Measurements from ENCODE around the gene LCORL. TPM values are rescaled to one million over a fixed set of nuclear protein-coding genes. Genes with fewer than 3 reads are reported as not detected.
"Not testable (repeated sequence)": the region's sequence is repeated elsewhere in the genome, so short reads cannot be mapped to it uniquely, and the experiment has no call there.

Gene LCORL
- total RNA-seq, 1 experiment from 2014 or later, result 13.7 TPM

DNA sequence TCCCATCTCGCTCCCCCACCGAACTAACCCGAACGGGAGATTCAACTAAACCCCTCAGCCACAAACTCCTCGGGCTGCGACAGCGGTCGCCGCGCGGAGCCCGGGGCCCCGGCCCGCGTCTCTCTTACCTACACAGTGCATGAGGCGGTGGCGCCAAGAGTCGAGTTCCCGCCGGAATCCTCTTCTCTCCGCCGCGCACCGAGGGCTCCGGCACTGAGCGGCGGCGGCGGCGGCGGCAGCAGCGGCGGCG lies 160 bp downstream of the LCORL start:
- in situ Hi-C loops (cut with HindIII; ENCODE audit: low sequenced_read_pairs), result no loop called here

DNA sequence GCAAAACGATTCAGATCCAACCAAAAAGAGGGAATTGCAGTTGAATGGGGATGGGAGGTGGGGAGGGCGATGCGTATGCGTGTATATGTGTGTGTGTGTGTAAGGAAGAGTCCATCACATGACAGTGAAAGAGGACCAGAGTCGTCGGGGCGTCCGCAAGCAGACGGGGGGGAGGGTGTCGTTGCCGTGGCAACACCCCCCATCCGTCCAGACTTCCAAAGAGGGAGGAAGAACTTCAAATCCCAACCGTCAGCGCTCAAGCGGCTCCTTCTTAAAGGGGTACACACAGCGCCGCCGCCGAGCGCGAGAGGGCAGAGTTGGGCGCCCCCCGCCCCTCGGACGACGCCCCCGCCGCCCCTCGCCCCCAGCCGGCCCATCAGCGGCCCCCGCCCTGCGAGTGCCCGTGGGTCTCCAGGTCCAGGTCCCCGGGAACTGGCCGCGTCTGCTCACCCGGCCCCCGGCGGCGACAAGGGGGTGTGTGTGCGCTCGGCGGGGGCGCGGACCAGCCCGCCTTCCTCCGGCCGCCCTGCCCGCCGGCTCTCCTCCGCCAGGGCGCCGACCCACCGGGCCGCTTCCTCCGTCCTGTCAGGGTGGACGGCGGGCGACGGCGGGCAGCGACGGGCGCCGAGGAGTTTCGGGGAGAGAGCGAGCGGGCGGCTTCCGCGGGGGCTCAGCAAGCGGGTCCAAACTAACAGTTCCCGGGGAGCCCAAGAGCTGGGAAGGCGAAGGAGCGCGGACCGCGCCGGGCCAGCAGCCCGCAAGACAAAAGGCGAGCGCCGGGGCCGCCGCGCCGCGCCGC lies 685 bp downstream of the LCORL start:
- DNase-seq (ENCODE audit: low spot score), result peak; percentile 77
- in situ Hi-C loops (cut with HindIII; ENCODE audit: low sequenced_read_pairs), result no loop called here

More for the DNA sequence above, 160 bp downstream of the LCORL start:
- no peak for DNase-seq (ENCODE audit: low spot score)

DNA sequence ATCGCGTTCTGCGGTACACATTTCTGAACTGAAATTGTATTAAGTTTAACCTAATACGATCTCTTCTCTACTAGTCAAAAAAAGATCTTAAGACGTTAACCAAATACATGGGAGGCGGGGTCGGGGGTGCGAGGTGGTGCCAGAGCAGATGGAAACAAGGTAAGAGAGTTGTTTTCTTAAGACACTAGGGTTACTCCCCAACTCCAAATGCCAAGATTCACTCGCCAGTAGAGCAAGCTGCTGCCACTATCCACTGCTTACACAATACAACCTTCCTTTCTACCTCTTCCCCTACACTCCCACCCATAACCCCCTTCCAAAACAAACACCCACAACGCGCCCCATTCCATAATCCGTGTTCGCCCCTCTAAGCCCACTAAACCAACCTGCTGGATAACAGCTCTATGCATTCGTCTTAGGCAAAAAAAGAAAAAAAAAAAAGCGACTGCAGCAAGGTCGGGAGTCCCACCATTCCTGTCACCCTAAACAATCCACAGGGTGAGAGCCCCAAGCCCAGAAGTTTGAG lies 1.3 kb downstream of the LCORL start:
- in situ Hi-C loops (cut with HindIII; ENCODE audit: low sequenced_read_pairs), result no loop called here
- peak; percentile 32 for DNase-seq (ENCODE audit: low spot score)

DNA sequence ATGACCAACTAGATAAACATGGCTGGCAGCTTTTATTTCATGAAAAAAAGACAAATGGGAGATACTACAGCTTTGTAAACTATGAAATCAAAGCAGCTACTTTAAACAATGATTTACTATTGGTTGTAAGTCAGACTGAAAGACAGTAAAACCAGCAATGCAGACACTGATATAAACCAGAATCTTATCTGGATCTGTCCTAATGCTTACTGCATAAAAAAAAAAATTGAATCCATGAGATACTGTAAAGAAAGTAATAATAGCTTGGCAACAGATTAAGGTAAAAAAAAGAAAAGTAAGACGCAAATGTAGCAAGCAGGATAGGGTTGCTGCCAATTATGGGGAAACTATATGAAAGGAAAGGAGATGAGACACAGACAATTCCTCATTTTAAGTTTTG lies 7.3 kb downstream of the LCORL start:
- no peak for DNase-seq (ENCODE audit: low spot score)
- in situ Hi-C loops (cut with HindIII; ENCODE audit: low sequenced_read_pairs), result no loop called here

DNA sequence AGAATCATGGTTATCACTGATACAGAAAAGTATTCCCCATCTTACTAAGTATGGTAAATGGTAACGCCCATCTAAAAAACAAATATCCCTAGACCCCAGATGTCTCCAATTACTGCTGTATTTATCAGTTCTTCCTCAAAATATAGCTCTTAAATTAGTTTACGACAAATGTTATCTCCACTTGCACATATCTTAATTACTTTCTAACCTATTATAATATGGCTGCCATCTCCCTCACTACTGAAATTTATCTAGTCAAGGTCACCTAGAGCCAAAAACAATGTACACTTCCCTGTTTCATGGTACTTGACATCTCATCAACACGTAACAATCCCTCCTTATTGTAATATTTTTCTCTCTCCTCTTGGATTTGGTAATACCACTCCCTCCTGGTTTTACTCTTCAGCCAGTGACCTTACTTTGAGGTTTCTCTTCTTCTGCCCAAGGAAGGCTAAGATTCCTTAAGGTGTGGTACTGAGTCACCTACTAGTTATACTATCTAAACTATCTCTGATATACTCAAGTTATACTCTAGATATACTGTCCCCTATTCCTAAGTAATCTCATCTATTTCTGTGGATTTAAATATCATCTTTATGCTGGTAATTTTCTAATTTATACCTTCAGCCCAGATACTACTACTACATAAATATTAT lies 8.6 kb downstream of the LCORL start:
- DNase-seq (ENCODE audit: low spot score), result no peak
- in situ Hi-C loops (cut with HindIII; ENCODE audit: low sequenced_read_pairs), result no loop called here

DNA sequence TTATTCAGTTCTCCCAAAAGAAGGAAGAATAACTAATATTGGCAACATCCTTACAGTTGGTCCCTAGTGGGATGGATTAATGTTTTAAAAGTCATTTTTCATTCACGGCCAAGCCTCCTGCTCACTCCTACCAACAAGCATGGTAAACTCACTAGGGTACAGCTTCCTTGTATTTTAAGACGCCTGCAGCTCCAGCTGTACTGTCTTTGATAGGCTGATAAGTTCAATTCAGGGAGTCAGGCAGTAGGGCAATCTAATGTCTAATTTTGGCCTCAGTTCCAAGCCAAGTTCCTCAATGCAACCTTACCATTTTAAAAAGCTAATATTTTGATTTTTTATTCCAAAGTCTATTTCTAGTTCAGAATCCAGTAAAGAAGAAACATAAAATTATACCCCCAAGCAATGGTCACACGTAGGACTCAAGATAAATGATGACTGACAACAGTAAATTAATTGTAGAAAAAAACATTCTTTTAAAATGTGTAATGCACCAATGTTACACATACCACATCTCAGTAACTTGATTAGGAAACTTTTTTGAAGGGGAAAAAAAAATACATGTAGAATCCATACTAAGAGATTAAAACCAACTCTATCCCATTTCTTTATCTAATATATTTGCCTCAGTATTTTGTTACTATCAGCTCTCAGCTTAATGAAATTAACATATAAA lies 9.3 kb downstream of the LCORL start:
- no peak for DNase-seq (ENCODE audit: low spot score)
- in situ Hi-C loops (cut with HindIII; ENCODE audit: low sequenced_read_pairs), result no loop called here

DNA sequence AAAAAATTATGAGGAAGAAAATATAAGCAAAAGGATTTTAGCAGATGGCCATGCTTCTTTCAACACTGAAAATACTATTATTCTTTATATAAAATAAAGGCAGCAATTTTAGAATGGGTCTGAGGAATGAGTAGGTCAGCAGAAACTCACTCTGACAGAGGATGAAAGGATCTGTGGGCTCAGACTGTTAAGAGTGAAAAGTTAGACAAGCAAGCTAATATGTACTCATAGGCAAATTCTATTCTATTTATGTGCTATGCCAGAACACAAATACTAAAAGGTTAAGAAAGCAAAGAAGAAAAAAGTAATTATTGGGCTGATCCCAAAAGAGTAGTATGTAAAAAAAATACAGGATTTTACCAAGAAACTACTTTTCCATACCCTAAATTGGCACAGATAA lies 13.9 kb downstream of the LCORL start:
- DNase-seq (ENCODE audit: low spot score), result no peak
- in situ Hi-C loops (cut with HindIII; ENCODE audit: low sequenced_read_pairs), result no loop called here

DNA sequence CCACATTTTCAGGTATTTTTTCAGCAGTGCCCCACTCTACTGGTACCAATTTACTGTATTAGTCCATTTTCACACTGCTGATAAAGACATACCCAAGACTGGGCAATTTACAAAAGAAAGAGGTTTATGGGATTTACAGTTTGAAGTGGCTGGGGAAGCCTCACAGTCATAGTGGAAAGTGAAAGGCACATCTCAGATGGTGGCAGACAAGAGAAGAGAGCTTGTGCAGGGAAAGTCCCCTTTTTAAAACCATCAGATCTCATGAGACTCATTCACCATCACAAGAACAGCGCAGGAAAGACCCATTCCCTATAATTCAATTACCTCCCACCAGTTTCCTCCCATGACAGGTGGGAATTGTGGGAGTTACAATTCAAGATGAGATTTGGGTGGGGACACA lies 15.1 kb downstream of the LCORL start:
- DNase-seq (ENCODE audit: low spot score); in situ Hi-C loops (cut with HindIII; ENCODE audit: low sequenced_read_pairs): not testable (repeated sequence)

DNA sequence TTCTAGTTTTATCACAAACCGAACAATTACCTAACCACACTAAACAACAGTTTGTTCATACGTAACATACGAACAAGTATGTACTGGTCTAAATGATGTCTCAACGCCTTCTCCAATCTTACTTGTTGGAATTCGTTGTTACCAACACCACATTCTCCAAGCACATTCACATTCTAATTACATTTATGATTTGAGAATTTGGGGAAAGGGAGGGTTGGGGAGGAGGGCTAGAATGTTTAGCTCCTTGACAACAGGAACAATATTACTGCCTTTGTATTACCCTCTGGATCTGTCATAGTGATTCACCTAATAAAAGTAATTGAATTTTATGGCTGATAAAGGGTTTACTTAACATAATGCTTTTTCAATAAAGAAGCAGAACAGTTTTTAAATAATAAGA lies 24.4 kb downstream of the LCORL start:
- in situ Hi-C loops (cut with HindIII; ENCODE audit: low sequenced_read_pairs), result no loop called here
- DNase-seq (ENCODE audit: low spot score), result no peak

DNA sequence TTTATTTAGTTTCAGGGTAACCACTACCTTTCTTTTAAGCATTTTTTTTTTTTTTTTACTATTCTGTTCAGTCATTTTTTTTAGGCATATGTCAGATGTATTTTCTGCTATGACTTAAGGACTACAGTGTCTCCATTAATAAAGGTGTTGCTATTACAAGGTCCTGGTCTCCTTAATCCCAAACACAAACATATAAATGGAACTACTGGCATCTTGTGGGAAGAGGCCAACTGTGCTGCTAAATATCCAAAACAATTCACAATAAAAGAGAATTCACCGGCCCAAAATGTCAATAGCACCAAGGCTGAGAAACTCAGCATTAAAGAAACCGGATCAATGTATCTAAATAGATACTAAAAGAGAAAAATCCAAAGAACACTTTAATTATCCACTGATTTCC lies 26.4 kb downstream of the LCORL start:
- in situ Hi-C loops (cut with HindIII; ENCODE audit: low sequenced_read_pairs), result no loop called here
- DNase-seq (ENCODE audit: low spot score), result no peak

DNA sequence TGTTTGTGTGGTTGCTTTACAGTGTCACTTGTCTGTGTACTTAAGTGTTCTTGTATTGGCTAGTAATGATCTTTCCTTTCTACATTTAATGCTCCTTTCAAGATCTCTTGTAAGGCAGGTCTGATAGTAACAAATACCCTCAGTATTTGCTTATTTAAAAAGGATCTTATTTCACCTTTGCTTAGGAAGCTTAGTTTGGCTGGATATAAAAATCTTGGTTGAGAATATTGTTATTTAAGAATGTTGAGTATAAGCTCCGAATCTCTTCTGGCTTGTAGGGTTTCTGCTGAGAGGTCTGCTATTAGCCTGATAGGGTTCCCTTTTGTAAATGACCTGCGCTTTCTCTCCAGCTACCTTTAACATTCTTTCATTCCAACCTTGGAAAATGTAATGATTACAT lies 35.7 kb downstream of the LCORL start:
- no peak for DNase-seq (ENCODE audit: low spot score)
- in situ Hi-C loops (cut with HindIII; ENCODE audit: low sequenced_read_pairs), result no loop called here

DNA sequence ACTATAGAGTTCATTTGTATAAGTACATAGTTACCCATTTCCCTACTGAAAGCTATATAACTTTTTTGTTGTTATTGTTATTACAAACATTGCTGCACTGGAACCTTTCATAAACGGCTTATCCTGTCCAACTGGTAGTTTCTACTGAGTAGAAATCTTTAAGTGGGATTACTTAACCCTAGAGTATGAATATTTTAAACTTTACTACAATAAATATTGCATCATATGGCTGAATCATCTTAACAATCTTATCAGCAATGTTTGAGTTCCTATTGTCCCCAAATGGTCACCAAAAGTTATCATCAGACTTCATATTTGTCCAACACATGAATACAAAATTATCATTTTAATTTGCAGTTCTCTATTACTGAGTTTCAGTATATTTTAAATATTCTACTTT lies 40.5 kb downstream of the LCORL start:
- in situ Hi-C loops (cut with HindIII; ENCODE audit: low sequenced_read_pairs), result no loop called here
- no peak for DNase-seq (ENCODE audit: low spot score)

DNA sequence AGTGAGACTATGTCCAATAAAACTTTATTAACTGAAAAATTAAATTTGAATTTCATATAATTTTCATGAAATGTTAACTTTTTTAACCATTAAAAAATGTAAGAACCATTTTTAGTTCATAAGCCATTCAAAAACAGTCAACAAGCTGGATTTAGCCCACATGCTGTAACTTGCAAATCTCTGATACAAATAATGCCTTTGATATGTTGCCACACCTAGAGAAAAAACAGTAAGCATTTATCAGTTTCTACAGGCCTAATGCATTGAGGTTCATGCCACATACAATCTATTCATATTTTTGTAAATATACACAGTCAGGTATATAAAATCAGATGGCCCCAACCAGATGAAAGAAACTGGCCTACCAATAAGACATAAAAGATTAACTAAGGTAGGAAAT lies 52.8 kb downstream of the LCORL start:
- no peak for DNase-seq (ENCODE audit: low spot score)
- in situ Hi-C loops (cut with HindIII; ENCODE audit: low sequenced_read_pairs), result no loop called here

DNA sequence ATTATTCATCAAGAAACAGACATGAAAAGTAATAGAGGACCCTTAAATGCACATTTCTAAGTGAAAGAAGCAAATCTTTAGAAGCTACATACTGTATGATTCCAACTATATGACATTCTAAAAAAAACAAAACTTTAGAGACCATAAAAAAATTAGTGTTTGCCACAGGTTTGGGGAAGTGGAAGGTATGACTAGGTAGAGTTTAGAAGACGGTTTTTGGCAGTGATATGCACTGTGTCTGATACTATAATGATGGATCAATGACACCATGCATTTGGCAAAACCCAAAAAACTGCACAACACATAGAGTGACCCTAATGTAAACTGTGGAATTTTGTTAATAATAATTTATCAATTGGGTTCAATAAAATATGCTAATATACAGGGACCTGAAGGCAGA lies 54.5 kb downstream of the LCORL start:
- in situ Hi-C loops (cut with HindIII; ENCODE audit: low sequenced_read_pairs), result no loop called here
- DNase-seq (ENCODE audit: low spot score), result no peak

DNA sequence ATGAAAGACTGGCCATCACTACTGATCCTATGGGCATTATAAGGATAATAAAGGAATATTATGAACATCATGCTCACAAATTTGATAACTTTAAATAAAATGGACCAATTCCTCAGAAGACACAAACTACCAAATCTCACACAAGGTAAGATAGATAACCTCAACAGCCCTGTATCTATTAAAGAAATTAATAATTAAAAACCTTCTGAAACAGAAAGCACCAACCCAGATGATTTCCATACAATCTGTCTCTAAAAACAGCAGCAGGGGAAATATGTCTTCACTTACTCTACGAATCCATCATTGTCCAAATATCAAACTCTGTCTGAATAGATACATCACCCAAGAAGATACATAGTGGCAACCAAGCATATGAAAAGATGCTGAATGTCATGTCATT lies 55.2 kb downstream of the LCORL start:
- no peak for DNase-seq (ENCODE audit: low spot score)
- in situ Hi-C loops (cut with HindIII; ENCODE audit: low sequenced_read_pairs), result no loop called here

DNA sequence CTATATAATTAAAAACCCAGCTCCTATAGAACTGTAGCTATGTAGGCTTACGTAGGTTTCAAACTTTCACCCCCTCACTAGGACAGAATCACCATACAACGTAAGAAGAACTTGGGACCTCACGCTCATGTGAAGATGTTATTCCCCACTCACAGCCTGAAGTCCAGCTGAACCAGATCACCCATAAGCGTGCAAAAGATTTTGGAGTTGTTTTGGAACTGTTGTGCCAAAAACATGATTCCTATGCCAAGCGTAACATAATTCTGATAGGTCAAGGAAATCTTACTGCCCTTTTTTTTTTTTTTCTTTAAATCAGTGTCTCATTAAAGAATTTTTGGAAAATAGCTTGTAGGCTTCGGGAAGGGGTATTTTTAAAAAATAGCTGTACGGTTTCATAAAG lies 57.0 kb downstream of the LCORL start:
- in situ Hi-C loops (cut with HindIII; ENCODE audit: low sequenced_read_pairs), result no loop called here
- no peak for DNase-seq (ENCODE audit: low spot score)

DNA sequence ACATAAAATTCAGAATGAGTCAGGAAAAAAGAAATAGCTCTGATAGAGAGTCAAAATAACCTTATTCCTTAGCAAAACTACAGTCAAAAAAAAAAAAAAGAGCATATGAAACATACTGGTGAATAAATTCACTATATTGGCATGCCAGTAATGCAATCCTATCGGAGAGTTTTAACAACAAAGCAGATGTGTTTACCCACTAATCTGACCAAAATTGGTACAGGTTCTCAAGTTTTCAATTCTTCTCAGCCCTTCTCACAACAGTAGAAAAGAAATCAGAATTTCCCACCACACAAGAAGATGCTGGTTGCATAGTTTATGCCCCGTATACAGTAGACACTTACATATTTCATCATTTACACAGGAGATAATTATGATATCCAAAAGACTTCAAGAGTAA lies 59.4 kb downstream of the LCORL start:
- in situ Hi-C loops (cut with HindIII; ENCODE audit: low sequenced_read_pairs), result no loop called here
- no peak for DNase-seq (ENCODE audit: low spot score)

DNA sequence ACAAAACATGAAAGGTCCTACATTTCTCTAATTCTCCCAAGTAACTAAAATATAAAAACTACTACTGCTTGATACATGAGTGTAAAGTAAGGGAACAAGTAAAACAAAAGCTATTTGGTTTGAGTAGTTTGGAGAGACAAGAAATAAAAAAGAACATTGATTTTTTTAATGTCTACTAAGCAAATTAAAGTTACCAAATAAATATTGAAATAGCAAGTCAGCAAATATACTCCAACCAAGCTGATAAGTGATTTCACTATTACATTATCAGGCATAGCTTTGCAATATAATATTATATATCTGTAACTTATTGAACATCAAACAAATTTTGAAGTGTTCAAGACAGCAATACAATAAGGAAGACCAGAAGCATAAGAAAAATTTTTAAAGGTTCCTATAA lies 60.3 kb downstream of the LCORL start:
- in situ Hi-C loops (cut with HindIII; ENCODE audit: low sequenced_read_pairs), result no loop called here
- DNase-seq (ENCODE audit: low spot score), result no peak

DNA sequence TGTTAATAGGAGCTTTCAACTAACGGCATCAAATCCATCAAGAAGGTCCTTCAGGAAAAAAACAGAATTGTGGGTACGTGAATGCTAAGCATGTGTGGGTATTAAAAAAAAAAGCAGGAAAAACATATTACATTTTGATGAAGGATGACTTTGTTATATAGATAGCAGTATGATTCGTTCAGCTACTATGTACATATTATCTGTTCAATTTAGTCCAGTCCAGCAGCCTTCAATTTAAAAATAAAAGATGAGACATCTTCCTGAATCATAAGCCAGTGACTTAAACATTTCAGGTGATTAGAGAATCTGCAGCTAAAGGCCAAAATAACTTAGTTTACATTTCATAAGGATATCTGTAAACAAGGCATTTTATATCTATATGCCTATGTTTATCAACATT lies 63.4 kb downstream of the LCORL start:
- in situ Hi-C loops (cut with HindIII; ENCODE audit: low sequenced_read_pairs), result no loop called here
- no peak for DNase-seq (ENCODE audit: low spot score)

DNA sequence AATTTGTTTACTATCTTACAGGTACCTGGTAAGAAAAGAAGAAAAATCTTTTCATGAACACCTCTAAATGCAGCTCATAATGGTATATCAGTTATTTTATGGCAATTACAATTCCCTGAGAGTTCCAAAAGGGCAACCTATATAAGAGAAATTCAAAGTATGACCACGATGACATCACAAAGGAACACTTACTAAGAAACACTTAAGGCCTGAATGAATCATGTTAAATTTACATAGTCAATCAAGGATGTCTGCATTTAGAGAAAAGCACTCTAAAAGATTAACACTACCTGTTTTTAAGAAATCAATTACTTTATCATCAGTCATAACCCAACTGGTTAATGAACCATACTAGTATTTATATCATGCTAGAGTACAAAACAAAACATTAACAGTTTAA lies 63.9 kb downstream of the LCORL start:
- in situ Hi-C loops (cut with HindIII; ENCODE audit: low sequenced_read_pairs), result no loop called here

DNA sequence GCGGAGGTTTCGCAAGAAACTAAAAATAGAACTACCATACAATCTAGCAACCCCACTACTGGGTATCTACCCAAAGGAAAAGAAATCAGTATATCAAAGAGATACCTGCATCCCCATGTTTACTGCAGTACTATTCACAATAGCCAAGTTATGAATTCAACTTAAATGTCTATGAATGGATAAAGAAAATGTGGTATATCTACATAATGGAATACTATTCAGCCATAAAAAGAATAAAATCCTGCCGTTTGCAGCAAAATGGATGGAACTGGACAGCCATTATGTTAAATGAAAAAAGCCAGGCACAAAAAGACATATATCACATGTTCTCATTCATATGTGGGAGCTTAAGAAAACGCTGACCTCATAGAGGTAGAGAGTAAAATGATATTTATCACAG lies 65.3 kb downstream of the LCORL start:
- in situ Hi-C loops (cut with HindIII; ENCODE audit: low sequenced_read_pairs), result no loop called here
- no peak for DNase-seq (ENCODE audit: low spot score)

More for the DNA sequence above, 63.9 kb downstream of the LCORL start:
- no peak for DNase-seq (ENCODE audit: low spot score)

Measured in G401 (cell line).